Left renal pelvis (tissue), 4 donors: ENCODE data around the gene MAST4. TPM values are rescaled to one million over a fixed set of nuclear protein-coding genes. Genes with fewer than 3 reads are reported as not detected.

ENCODE experiments used
- DNase-seq, 4 donors: peaks; one replicate each; pipeline ENCODE4 v3.0.0-alpha.2; 2013; ENCODE audit warnings: low read depth in 4 of 4, low spot score in 3 of 4
- polyA plus RNA-seq, 4 donors: library from polyadenylated mRNA; unstranded; fragments of 120-200 nt; gene quantifications; one replicate each; pipeline ENCODE4 v1.2.1, GENCODE V29; 2013; ENCODE audit not compliant: insufficient read length in 4 of 4

The MAST4 gene
- polyA plus RNA-seq, 4 donors = 10.5 to 16.2 (median 15.7) TPM

- DNase-seq = no peak
Observed at GRCh38 chr5:67142816-67143215, 546.6 kb downstream of the MAST4 start.

- DNase-seq = no peak
Observed at GRCh38 chr5:67143549-67143948, 547.4 kb downstream of the MAST4 start.

DNA sequence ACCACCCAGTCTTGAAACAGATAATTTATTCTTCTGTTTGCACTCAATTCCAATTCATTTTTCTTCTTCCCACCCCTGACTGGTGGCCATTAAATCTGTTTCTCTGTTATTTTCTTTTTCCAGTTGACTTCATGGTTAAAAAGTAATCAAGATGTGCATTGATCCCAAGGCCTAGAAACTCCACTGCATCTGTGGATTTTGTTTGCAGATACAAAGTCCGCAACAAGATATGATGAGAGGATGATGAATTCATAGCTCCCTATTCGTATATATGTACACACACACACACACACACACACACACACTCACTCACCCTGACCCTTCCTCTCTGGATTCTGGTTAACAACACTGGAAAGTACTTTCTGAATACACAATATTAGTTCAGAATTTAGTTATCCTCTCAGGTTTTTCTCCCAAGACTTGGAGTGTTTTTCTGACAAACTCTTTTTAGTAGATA, 548.0 kb downstream of the MAST4 start:
- DNase-seq = no peak

- no peak for DNase-seq
Observed at GRCh38 chr5:67146574-67146973, 550.4 kb downstream of the MAST4 start.

- no peak for DNase-seq
Observed at GRCh38 chr5:67146981-67147380, 550.8 kb downstream of the MAST4 start.

DNA sequence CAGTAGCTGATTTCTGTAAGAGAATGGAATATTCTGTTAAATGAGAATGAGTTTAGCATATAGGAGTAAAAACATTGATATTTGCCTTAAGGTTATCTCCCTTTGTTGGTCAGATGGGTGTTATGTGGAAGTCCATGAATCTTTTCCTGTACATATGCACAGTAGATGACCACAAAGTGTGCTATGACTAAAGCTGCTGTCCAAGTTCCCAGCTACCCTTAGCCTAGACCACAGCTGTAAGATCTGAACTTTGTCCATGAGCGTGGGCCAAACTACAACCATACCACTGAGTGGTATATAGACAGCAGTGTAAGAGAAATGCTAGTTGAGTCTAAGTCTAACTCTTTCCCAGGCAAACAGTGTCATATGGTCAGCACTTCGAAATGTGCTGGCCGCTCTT, 551.6 kb downstream of the MAST4 start:
- DNase-seq = no peak

GRCh38 chr5:67149057-67149950, 553.1 kb downstream of the MAST4 start:
- DNase-seq = no peak

GRCh38 chr5:67149951-67150523, 553.8 kb downstream of the MAST4 start:
- DNase-seq = no peak

DNA sequence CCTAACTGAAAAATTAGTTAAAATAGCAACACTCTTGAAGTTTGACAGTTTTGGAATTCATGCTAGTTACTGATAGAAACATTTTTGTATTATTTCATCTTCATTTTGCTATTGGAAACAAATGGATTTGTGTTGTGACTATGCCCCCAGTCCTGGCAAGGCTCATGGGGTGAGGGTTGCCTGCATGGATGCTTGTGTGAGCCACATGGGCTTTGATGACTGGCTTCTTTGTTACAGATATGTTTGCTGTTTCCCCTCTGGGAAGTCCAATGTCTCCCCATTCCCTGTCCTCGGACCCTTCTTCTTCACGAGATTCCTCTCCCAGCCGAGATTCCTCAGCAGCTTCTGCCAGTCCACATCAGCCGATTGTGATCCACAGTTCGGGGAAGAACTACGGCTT, 556.2 kb downstream of the MAST4 start:
- no peak for DNase-seq

- no peak for DNase-seq
Observed at GRCh38 chr5:67153292-67153691, 557.1 kb downstream of the MAST4 start.

GRCh38 chr5:67154556-67155206, 558.5 kb downstream of the MAST4 start:
- DNase-seq = no peak

DNA sequence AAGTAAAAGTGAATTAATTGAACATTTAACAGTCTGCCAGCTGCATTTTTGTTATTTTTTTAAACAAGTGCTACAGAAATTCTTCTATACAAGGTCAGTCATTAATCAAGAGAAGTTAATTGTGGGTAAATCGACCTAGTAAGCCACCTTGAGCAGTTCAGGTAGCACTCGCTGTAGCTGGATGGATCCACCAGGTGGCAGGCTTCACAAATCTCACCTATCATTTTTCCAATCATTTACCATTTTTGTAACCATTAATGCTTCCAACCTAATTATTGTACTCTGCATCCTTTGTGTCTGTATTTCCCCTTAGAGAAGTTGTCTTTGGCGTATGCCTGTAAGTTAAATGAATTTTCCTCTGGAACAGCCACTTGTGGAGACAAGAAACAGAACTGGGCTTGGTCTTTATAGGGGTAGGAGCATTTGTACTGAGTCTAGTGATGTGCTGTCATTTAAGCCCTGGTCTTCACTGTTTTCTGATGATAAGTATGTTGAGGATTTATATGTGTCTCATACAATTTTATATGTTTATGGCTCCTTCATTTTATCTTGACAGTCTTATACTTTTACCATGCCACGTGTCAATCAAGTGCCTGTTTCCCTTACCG, 560.9 kb downstream of the MAST4 start:
- no peak for DNase-seq

DNA sequence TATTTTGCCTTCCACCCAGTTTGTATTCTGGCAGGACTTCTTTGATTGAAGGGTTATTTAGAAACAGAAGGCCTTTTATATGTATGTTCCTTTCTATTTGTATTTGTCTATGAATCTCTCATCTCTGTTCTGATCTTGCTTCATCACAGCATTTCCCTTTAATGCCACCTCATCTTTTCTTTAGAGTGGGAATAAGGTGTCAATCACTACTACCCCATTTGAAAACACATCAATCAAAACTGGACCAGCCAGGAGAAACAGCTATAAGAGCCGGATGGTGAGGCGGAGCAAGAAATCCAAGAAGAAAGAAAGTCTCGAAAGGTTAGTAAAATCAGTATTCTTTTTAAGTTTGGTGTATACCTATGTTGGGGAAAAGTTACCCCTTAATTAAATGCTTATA, 564.1 kb downstream of the MAST4 start:
- DNase-seq = no peak

DNA sequence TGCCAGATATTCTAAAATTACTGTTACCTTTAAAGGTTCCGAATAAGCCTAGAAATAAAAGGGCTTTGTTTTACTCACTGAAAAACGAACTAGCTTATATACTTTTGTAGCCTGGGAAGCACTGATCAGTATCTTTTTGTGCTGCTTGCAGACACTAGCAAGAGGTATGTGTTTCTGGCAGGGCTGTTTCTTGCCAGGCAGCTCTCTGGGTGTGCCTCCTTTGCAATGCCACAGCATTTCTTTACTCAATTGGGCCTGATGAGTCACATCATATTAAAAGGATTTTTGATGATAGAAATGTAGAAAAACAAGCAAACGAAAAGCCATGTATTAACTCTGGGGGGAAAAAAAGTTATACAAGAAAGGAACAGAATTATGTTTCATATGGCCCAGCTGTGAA, 564.8 kb downstream of the MAST4 start:
- no peak for DNase-seq

DNA sequence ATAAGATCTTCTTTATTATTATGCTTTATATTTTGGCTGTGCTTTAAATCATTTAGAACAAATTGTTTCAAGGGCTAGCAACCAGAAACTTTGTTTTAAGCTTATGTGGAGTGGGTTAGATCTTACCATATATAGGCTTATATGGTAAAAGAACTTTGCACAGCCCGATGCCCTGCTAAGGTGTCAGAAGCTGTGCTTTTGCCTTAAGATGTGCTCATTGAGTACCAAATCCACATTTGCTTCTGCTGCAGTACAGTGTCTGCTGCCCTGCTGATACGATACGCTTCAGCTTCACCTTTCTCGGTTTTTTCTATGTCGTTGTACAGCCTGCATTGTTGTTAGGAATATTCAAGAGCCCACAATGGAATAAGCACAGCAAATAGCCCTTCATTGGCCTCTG, 565.6 kb downstream of the MAST4 start:
- DNase-seq = no peak

DNA sequence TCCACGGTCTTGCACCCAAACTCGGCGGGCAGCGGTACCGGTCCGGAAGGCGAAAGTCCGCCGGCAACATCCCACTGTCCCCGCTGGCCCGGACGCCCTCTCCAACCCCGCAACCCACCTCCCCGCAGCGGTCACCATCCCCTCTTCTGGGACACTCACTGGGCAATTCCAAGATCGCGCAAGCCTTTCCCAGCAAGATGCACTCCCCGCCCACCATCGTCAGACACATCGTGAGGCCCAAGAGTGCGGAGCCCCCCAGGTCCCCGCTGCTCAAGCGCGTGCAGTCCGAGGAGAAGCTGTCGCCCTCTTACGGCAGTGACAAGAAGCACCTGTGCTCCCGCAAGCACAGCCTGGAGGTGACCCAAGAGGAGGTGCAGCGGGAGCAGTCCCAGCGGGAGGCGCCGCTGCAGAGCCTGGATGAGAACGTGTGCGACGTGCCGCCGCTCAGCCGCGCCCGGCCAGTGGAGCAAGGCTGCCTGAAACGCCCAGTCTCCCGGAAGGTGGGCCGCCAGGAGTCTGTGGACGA, 567.1 kb downstream of the MAST4 start:
- no peak for DNase-seq

- DNase-seq = no peak
Observed at GRCh38 chr5:67163863-67164595, 567.8 kb downstream of the MAST4 start.

DNA sequence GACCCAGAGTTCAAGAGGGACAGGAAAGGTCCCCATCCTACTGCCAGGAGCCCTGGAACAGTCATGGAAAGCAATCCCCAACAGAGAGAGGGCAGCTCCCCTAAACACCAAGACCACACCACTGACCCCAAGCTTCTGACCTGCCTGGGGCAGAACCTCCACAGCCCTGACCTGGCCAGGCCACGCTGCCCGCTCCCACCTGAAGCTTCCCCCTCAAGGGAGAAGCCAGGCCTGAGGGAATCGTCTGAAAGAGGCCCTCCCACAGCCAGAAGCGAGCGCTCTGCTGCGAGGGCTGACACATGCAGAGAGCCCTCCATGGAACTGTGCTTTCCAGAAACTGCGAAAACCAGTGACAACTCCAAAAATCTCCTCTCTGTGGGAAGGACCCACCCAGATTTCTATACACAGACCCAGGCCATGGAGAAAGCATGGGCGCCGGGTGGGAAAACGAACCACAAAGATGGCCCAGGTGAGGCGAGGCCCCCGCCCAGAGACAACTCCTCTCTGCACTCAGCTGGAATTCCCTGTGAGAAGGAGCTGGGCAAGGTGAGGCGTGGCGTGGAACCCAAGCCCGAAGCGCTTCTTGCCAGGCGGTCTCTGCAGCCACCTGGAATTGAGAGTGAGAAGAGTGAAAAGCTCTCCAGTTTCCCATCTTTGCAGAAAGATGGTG, 568.8 kb downstream of the MAST4 start:
- no peak for DNase-seq

DNA sequence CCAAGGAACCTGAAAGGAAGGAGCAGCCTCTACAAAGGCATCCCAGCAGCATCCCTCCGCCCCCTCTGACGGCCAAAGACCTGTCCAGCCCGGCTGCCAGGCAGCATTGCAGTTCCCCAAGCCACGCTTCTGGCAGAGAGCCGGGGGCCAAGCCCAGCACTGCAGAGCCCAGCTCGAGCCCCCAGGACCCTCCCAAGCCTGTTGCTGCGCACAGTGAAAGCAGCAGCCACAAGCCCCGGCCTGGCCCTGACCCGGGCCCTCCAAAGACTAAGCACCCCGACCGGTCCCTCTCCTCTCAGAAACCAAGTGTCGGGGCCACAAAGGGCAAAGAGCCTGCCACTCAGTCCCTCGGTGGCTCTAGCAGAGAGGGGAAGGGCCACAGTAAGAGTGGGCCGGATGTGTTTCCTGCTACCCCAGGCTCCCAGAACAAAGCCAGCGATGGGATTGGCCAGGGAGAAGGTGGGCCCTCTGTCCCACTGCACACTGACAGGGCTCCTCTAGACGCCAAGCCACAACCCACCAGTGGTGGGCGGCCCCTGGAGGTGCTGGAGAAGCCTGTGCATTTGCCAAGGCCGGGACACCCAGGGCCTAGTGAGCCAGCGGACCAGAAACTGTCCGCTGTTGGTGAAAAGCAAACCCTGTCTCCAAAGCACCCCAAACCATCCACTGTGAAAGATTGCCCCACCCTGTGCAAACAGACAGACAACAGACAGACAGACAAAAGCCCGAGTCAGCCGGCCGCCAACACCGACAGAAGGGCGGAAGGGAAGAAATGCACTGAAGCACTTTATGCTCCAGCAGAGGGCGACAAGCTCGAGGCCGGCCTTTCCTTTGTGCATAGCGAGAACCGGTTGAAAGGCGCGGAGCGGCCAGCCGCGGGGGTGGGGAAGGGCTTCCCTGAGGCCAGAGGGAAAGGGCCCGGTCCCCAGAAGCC, 569.6 kb downstream of the MAST4 start:
- DNase-seq = peak in 3 of 4 donors; percentile 67 to 76 (median 69)
